NCI-H2227 (cell line): ENCODE results near the gene RAPGEF6.
"Not testable (repeated sequence)": the region's sequence is repeated elsewhere in the genome, so short reads cannot be mapped to it uniquely, and the experiment has no call there.

Source experiments
- DNase-seq: peaks from one replicate; lab custom pipeline; 2025; ENCODE audit not compliant: unreplicated experiment; lab: John Stamatoyannopoulos, UW

Gene RAPGEF6

DNA sequence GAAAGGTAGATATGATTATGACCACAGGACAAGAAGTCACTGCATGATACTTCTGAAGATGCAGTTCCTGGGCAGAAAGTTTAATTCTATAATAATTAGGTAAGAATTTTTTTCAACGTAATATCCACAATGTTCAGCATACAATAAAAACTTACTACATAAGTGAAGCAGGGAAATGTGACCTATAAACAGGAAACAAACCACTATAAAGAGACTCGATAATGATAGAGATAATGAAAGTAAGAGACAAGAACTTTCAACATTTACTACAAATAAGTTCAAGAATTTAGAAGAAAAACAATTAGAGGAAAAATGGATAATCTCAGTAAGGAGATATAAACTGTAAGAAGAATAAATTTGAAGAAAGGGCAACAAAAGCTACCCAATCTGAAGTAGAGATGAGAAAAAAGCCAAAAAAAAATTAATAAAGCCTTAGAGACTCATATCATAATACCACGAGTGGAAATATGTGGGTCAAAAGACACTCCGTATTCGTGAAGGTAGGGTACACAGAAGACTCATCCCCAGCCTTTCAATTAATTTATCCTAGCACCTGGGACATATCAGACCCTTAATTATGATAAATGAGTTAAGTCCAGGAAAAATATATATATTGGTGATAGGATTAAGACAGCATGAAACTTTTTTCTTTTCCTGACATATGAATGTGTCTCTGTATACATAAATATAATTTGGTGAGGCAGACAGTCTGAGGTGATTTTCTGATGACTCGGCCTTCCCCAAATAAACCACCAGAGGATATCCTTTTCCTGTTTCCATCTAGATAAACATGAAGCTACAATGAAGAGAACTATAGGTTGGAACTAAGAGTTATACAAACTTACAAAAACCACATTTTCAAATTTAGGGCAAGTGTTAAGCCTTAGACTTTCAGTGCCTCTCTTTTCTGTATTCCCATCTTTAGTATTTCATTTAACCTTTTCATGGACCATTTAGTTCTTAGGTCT, 120.4 kb downstream of the RAPGEF6 start:
- no peak for DNase-seq

GRCh38 chr5:131513780-131514179, 121.2 kb downstream of the RAPGEF6 start:
- DNase-seq, result no peak

DNA sequence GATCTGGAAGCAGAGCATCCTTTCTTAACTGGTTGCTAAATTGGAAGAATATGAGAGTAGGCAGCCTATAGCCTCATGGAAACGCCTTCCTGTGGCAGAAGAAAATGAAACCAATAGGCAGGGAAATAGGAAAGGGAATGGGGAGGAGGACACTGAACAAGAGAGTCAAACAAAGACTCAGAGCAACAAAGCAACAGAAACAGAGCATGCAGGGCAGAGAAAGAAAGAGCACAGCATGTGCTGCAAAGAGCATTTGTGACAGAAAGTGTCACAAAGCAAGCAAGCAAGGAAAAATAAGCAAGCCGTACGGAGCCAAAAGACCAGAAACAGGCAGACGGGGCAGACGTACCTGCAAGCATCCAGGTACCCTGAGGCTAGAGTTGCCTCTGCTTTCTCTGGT, 123.1 kb downstream of the RAPGEF6 start:
- no peak for DNase-seq

DNA sequence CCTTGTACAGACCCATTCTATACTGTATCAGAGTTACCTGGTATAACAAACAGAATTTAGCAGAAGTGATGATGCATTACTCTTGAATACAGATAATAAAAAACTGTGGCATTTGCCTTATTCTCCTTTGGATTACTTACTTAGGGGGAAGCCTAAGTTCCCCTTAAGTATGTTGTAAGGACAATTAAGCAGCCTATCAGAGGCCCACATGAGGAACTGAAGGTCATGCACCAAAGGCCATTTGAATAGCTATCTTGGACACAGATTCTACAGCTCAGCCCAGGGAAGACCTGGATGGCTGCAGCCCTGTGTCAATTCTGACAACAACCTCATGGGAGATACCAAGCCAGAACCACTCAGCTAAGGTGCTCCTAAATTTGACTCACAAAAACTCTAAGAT, 125.2 kb downstream of the RAPGEF6 start:
- DNase-seq, result no peak

DNA sequence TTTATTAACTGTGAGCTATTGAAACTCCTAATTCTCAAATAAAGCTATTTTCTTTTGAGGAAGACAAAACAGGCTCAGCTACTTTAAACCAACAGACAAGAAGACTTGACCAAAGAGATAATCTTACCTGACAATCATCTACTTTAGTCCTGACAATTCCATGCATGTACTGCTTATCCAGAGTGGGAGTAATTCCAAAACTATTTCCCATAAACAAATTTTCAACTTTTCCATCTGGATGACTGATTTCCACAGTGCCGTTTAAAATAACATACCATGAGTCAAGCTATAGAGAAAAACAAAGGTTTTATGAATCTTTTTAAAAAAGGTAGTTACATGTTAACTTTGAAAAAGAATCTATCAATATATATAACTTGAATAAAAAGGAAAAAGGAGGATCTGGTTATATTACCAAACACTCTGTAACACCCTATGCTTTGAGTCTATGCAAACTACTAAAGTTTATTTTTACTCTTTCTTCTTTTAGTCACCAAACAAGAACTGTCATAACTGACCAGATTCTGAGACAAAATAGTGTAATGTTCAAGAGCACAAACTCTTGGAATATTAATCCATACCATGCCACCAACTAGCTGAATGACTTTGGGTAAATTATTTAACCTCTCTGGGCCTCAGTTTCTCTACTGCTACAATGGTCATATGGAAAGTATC, 129.7 kb downstream of the RAPGEF6 start:
- no peak for DNase-seq

DNA sequence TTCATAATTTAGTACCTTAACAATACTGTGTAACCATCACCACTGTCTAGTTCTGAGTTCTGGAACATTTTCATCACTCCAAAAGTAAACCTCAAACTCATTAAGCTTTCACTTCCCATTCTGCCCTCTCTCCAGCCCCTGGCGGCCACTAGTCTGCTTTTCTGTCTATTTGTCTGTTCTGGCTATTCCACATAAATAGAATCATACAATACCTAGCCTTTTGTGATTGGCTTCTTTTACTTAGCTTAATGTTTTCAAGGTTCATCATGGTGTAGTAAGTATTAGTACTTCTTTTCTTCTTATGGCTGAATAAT, 138.7 kb downstream of the RAPGEF6 start:
- no peak for DNase-seq

DNA sequence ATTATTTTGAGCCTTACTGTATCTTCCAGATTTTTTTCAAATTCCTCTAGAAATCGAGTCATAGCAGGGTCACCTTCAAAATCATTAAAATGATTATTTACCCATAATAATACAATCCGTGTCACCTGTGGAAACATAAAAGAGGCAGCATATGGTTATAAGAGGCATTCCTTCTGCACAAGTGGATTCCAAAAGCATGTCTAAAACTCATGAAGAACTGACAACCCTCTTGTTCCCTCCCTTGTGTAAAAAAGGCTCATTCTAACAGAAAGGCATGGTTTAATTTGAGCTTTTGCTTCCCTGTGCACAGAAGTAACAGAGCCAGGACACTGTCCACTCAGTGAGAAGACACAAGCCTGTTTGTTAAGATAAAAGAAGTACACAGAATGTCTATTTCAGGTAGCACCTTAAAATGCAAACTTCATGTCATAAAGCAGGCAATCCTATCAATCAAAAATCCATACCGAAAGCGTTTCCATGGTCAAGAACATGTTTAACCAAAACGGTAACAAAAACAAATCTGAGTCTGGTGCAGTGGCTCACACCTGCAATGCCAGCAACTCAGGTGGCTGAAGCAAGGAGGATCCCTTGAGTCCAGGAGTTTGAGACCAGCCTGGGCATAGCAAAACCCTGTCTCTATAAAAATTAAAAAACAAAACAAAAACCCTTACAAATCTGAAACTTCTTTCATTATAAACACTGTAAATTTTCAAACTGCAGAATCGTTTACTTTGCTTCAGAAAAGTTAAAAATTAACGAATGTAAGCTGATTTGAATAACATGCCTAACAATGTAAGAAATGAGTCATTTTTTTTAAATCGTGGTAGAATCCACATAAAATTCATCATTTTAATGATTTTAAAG, 139.3 kb downstream of the RAPGEF6 start:
- no peak for DNase-seq

DNA sequence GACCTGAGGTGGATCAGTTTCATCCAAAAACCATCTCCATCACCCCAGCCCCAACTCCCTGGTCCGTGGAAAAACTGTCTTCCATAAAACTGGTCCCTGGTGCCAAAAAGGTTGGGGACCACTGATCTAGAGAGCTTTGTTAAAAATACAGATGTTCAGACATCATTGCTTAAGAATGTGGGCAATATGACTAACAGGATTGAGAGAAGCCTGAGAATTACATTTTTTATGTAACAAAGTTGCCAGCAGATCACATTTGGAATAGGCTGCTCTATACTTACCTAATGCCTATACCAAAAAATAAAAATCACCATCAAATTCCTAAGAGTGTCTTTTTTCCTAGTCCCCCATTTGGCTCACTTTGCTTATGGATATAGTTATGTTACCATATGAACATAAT, 143.3 kb downstream of the RAPGEF6 start:
- no peak for DNase-seq

GRCh38 chr5:131488463-131488862, 146.6 kb downstream of the RAPGEF6 start:
- DNase-seq, result no peak

GRCh38 chr5:131487371-131487770, 147.7 kb downstream of the RAPGEF6 start:
- DNase-seq, result not testable (repeated sequence)

GRCh38 chr5:131482617-131483016, 152.4 kb downstream of the RAPGEF6 start:
- no peak for DNase-seq

- no peak for DNase-seq
These were observed 153.5 kb downstream of the RAPGEF6 start for GRCh38 chr5:131481569-131481968.

GRCh38 chr5:131475541-131475941, 159.5 kb downstream of the RAPGEF6 start:
- DNase-seq, result no peak

- no peak for DNase-seq
These were observed 161.3 kb downstream of the RAPGEF6 start for GRCh38 chr5:131473731-131474130.

DNA sequence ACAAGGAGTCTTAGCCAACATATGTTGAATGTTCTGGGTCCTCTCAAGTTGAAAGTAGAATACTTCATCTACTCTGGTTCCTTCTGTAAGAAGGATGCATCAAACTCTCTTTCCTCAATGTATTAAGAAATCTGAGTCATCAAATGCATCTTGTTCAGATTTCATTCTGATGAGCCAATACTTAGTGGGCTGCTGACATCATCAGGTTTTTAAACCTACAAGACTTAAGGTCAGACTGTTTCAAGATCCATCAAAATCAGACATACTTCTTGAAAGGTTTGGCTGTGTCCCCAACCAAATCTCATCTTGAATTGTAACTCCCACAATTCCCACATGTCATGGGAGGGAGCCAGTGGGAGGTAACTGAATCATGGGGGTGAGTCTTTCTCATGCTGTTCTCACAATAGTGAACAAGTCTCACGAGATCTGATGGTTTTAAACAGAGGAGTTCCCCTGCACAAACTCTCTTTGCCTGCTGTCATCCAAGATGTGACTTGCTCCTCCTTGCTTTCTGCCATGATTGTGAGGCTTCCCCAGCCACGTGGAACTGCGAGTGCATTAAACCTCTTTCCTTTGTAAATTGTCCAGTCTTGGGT, 168.8 kb downstream of the RAPGEF6 start:
- no peak for DNase-seq

DNA sequence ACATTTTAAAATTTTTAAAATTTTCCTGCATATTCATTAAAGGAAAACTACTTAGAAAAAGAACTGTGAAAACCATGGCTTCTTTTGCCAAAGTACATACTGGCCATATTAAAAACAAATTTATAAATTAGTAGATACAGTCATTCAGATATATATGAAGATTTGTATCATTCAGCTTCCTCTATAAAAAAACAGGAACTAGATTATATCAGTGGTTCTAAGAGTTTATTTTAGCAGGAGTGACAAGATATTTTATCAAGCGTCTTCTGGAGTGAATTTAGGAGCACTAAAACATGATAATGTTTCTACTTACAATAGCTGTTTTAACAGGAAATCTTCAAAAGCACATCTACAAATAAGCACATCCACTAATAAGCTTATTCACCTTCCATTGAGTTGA, 171.4 kb downstream of the RAPGEF6 start:
- no peak for DNase-seq

- DNase-seq, result peak; percentile 5
These were observed 172.6 kb downstream of the RAPGEF6 start for GRCh38 chr5:131462454-131462853.

DNA sequence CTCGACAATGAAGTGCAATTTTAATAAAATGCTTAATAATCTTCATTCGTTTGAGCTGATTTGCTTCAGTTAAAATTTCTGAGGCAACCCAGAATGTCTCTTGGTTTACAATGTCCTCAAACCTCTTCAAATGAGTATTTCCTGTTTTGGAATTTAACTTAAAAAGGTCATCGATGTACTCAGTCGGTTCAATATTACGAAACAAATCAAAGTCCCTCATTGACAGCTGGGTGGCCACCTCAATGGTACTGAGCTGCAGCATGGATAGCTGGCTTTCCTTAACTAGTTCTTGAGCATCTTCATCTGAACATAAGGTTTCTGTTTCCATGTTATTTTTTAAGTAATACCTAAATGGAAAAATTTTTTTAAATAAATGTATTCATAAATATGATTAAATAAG, 173.3 kb downstream of the RAPGEF6 start:
- DNase-seq, result no peak

DNA sequence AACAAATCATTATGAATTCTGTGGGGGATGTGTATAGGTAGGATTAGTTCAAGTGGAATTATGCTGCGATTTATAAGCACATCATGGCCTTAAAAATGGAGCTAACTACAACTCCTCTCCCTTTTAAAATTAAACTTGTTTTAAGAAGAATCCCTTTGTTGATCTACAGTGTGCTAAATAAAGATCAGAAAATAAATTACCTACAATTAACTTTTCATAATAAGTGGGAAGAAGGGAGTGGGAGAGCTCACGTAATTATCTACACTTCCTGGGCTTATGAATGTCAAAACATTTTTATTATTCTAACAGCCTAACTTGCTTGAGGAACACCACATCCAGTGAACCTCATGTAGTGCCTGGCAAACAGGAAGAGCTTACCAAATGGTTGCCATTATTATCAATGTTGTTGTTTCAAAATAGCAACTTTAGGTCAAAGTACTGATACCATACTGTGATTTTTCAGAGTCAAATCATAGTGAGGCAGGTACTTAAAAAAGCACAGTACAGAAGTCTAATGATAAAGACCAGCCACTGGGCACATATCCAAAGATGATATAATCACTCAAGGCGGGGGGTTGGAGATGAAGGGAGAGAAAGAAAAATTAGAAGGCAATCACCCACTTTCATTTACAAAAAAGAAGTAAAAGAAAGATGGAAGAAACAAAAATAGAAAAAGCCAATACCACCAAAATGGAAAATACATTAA, 174.0 kb downstream of the RAPGEF6 start:
- DNase-seq, result peak; percentile 32

GRCh38 chr5:131460133-131460532, 174.9 kb downstream of the RAPGEF6 start:
- DNase-seq, result no peak
